Suppressor macrophage treated with lipopolysaccharide for 1 hour (primary cell): ENCODE data around the gene RAPGEF4.
A peak's percentile ranks its signal among the peaks of the same experiment; 100 is the strongest.
"Not testable (repeated sequence)": the region's sequence is repeated elsewhere in the genome, so short reads cannot be mapped to it uniquely, and the experiment has no call there.

ENCODE experiments used
- DNase-seq, 3 donors: peaks; one replicate each; pipeline ENCODE4 v3.0.0-alpha.2; 2020 to 2022

The RAPGEF4 gene

GRCh38 chr2:172726172-172726735 is 9.4 kb upstream of the RAPGEF4 start:
- DNase-seq, result no peak

GRCh38 chr2:172730411-172730810 is 5.2 kb upstream of the RAPGEF4 start:
- no peak for DNase-seq

DNA sequence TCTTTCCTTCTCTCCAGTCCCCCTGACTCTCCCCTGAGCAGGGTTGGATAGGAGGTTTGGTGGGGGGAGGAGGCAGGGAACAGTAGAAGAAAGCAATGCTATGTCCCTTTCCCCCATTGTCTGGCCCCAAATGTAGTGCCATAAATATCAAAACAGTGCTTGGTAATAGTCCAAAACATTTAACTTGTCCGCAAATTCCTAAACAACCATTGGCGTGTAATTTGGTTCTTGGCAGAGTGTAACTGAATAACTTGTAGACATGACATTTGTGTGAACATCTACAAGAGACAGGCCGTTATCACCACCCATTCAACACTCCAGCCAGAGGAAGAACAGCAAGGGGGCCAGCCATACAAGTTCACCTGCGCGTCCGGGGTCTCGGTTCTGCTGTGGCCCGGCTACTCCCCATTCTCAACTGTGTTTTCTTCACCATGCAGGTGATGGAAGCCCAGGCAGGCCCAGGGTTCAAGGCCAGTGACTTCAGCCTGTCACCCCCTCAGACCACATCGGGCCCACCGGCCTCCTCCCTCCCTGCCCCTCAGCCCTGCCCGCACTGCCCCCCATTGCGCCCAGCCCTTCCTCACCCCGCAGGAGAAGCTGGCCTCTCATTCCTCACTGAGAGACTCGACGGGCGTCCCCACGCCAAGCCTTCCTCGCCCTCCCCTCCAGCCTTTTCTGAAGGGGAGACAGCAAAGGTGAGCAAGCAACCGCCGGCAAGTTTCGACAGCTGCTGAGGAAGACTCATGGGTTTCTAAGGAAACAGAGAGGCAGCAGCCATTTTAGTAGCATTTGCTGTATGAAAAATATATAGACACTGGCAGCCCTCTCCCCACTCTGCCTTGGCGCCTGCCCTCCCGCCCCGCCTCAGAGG is 699 bp upstream of the RAPGEF4 start:
- no peak for DNase-seq

DNA sequence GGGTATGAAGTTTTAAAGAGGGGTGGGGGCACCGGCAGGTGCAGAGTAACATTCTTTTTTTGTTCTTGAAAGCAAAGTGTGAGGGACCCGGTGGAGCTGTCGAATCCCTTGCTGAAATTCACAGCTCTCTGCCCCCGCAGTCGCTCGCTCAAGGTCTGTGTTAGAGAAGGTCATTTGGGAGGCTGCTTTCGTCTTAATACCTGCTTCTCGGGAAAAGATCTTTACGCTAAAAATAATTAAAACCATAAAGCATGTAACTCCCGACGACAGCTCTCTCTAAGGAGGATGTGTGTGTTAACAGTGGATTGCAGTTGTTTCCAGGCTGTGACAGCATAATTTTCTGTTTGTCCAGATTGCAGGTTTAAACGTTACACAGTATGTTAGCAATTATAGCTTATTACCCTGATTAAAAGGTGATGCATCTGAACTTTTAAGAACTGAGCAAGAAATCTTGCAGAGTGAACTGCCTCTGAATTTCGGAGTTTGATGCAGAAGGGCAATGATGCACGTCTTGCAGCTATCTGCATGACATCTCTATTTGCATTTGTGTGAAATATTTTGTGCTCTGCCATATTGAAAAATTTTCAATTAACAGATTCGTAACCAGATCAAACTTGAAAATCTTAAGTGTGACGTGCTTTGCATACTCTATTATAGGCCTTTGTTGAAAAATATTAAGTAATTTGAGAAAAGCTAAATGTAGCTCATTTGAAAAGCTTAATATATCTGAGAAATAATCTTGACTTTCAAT is 954 bp downstream of the RAPGEF4 start:
- no peak for DNase-seq

DNA sequence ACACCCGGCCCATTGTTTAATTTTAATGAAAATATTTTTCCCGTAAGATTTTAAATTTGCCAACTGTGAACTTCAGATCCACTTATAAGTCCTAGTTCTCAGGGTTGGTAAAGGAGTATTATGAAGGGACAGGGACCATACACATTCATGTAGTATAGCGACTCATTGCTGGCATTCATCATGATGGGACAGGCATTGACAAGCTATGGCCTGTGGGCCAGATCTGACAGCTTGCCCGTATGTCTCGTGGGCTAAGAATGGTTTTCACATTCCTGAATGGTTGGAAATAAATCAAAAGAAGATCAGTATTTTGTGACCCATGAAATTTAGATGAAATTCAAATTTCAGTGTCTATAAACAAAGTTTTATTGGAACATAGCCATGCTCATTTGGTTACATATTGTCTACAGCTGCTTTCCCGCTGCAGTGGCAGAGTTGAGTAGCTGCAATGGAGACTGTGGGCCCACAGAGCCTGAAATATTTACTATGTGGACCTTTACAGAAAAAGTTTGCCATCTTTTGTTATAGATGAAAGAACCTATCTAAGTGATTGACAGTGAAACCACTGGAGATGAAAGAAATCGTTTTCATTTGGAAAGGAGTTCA is 4.1 kb downstream of the RAPGEF4 start:
- no peak for DNase-seq

GRCh38 chr2:172740856-172741255 is 5.2 kb downstream of the RAPGEF4 start:
- no peak for DNase-seq

DNA sequence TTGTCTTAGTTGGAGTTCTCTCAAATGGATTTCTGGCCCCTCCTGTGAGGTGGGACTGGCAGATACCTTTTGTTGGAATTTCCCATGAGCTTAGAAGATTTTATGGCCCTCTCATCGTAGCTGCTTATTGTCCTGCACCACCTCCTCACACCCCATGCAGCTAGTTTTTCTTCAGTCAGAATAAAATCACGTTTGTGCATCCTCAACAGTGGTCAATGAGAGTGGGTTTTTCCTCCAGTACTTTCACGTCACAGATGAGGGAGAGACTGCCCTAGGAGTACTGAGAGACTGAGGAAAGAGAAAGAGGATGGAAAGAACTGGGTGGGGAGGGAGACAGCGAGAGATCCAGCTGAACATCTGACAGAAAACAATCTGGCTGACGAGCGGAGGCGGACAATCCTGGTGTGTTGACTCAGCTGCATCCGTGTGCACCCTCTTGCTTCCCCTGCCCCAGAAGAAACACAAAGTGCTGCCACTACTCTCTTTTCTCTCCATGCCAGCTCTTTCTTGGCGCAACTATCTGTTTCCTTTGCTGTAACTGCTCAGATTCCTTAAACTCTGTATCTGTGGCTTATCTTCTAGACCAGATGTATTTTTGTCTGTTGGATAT is 7.4 kb downstream of the RAPGEF4 start:
- no peak for DNase-seq

GRCh38 chr2:172743898-172744297 is 8.3 kb downstream of the RAPGEF4 start:
- DNase-seq, result no peak

GRCh38 chr2:172745636-172746035 is 10.0 kb downstream of the RAPGEF4 start:
- no peak for DNase-seq

GRCh38 chr2:172748543-172748942 is 12.9 kb downstream of the RAPGEF4 start:
- DNase-seq, result not testable (repeated sequence)

GRCh38 chr2:172749388-172749787 is 13.7 kb downstream of the RAPGEF4 start:
- no peak for DNase-seq

DNA sequence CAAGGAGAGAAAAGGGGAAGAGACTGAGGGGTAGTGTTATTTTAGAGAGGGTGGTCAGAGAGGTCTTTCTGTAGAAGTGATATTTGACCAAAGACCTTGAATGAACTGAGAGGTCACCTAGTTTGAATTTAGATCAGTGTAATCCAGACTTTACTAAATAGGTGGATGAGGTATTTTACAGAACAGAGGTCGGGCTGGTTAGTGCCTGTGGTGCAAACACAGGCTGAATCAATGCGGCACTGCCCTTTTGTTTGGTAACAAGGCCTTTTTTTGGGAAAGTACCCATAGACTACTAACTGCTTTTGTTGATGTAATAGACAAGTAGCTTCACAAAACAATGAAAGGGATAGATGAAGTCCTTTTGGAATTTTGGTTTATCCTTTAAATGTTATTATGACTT is 15.9 kb downstream of the RAPGEF4 start:
- peak; percentile 8 to 28 (median 19) for DNase-seq

- DNase-seq, result peak; percentile 67 to 76 (median 76)
Observed at GRCh38 chr2:172753610-172754009, 18.0 kb downstream of the RAPGEF4 start.

- DNase-seq, result no peak
Observed at GRCh38 chr2:172759441-172759840, 23.8 kb downstream of the RAPGEF4 start.

GRCh38 chr2:172761306-172761705 is 25.7 kb downstream of the RAPGEF4 start:
- DNase-seq, result no peak

- DNase-seq, result no peak
Observed at GRCh38 chr2:172762574-172762973, 26.9 kb downstream of the RAPGEF4 start.

- no peak for DNase-seq
Observed at GRCh38 chr2:172763079-172763478, 27.4 kb downstream of the RAPGEF4 start.

GRCh38 chr2:172765662-172766061 is 30.0 kb downstream of the RAPGEF4 start:
- peak in 2 of 3 donors; percentile 9 to 11 for DNase-seq

GRCh38 chr2:172768401-172768800 is 32.8 kb downstream of the RAPGEF4 start:
- no peak for DNase-seq

GRCh38 chr2:172769879-172770278 is 34.2 kb downstream of the RAPGEF4 start:
- no peak for DNase-seq

DNA sequence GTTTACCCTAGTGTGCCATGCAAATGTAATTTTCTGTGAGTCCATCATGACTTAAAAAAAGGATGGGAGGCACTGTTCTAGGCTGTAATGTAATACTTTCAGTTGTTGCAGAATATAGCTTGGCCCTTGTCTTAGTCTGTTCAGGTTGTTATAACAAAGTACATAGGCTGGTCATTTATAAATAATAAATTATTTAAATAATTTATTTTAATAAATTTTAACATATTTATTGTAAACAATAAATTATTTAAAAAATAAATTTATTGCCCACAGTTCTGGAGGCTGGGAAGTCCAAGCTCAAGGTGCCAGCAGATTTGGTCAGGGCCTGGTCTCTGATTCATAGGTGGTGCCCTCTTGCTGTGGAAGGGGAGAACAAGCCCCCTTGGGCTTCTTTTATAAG is 35.2 kb downstream of the RAPGEF4 start:
- DNase-seq, result no peak

DNA sequence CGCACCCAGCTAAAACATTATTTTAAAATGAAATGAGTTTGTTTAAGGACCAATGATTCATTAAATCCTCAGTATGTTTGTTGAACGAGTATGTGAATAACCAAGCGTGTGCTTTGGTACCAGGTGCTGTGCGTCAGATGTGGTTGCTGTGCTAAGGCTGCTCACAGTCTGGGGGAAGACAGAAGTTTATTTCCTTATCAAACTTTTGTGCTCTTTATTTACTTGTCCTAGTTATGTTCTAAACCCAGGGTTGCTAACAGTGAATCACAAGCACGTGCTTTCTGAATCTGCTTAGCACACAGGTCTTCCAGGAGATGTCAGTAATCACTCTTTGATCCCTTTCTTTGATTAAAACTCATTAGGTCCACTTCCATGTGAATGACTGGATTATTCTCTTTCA is 37.0 kb downstream of the RAPGEF4 start:
- no peak for DNase-seq

DNA sequence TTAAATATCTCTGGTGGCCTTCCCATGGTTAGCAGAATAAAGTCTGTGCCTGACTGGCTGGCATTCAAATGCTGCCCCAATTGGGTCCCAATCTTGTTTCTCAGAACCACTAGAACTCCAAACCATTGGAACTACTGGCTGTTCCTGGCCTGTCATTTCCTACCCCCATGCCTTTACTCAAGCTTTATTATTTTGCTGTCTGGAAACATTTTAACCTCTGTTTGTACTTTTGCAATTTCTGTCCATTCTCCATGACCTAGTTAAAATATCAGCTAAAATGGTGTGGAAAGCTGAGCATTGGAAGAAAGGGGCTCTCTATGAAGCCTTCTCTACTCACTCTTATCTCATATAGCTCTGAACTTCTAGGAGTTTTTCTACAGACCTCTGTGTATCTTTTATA is 38.7 kb downstream of the RAPGEF4 start:
- DNase-seq, result no peak
